ENCODE data around the gene CASTOR1. TPM values are rescaled to one million over a fixed set of nuclear protein-coding genes. Genes with fewer than 3 reads are reported as not detected.
A peak's percentile ranks its signal among the peaks of the same experiment; 100 is the strongest.

CASTOR1 gene
- polyA plus RNA-seq, 1 of the 3 experiments (the other 2 are of a cell fraction), result 14.4 TPM

GRCh38 chr22:30250039-30250565 is 39.2 kb downstream of the CASTOR1 start:
- H4K20me1 ChIP-seq (ENCODE audit: insufficient read depth), result no peaks in the 10 kb centered on the region
- no peak overlapping the region for H3K4me3 ChIP-seq (ENCODE audit: low read depth in 2 of 2, low read length in 1 of 2)
- no peak overlapping the region for H3K27ac ChIP-seq (ENCODE audit: low read depth in 2 of 2, low read length in 1 of 2)
- ChIA-PET CTCF (interaction anchor here (0.9 to 1.6 kb wide), 4 partner anchors 13 to 142 kb away, joined by 3 to 4 read pairs (median 3); no protein-coding TSS in a partner anchor), POLR2A (no interaction called here)
- H3F3A ChIP-seq (replicated peaks; ENCODE audit: insufficient read depth), result peaks cover 14% of the 10 kb centered on the region
- peaks cover 15% of the 10 kb centered on the region; the same call in 1 of the 2 replicates for H3K79me2 ChIP-seq (ENCODE audit: insufficient read depth)
- no peak overlapping the region for H2AFZ ChIP-seq (ENCODE audit: low read depth)
- DNase-seq, result no peak
- H3K4me2 ChIP-seq, result 0 out of 2 replicates have a peak overlapping the region, but pooled peaks have one; percentile 20
- no peaks in the 10 kb centered on the region for H3K9me3 ChIP-seq
- H3K4me1 ChIP-seq (ENCODE audit: control insufficient read depth in 1 of 2, insufficient read depth in 2 of 2, low read depth in 1 of 2, low read length in 1 of 2), result peaks cover 36 to 55% of the 10 kb centered on the region in 2 experiments
- H3K27me3 ChIP-seq (ENCODE audit: insufficient read depth), result no peaks in the 10 kb centered on the region
- H3K9ac ChIP-seq, result no peak overlapping the region
- 100% methylated on average over 1 of the region's 3 CpGs for WGBS (ENCODE audit: low lambda C conversion rate)
- no peaks in the 10 kb centered on the region for H3K9me2 ChIP-seq
- no peaks in the 10 kb centered on the region for H3K36me3 ChIP-seq (replicated peaks in 1 of 2; ENCODE audit: control insufficient read depth in 1 of 2, insufficient read depth in 2 of 2, low read length in 1 of 2)
- TF ChIP-seq FOSL2 (IDR thresholded peaks at IDR 0.05; ENCODE audit: borderline replicate concordance, low read depth) (no peak), POLR2AphosphoS5 (IDR thresholded peaks at IDR 0.05; ENCODE audit: low read depth, low read length) (no peak), TCF12 (IDR thresholded peaks at IDR 0.05) (no peak), IRF3 (IDR thresholded peaks at IDR 0.05; ENCODE audit: low read depth, low read length) (no peak), GATA2 (CRISPR knock-in tag; IDR thresholded peaks at IDR 0.05) (no peak), RCOR1 (IDR thresholded peaks at IDR 0.05; ENCODE audit: low read length) (no peak), TEAD4 (IDR thresholded peaks at IDR 0.05; ENCODE audit: borderline replicate concordance, insufficient read depth) (no peak), NRF1 (IDR thresholded peaks at IDR 0.05; ENCODE audit: low read depth, low read length) (no peak), CHD2 (IDR thresholded peaks at IDR 0.05; ENCODE audit: low read length, partially characterized antibody) (no peak), SIN3A (IDR thresholded peaks at IDR 0.05; ENCODE audit: borderline replicate concordance, low read depth, low read length) (no peak), RAD21 (IDR thresholded peaks at IDR 0.05; ENCODE audit: low read length) (no peak), RFX5 (IDR thresholded peaks at IDR 0.05; ENCODE audit: low read length) (no peak), NFIC (IDR thresholded peaks at IDR 0.05; ENCODE audit: borderline replicate concordance) (no peak), FOXM1 (IDR thresholded peaks at IDR 0.05; ENCODE audit: low read depth) (no peak), FOXJ3 (CRISPR knock-in tag; IDR thresholded peaks at IDR 0.05) (no peak), TAF1 (IDR thresholded peaks at IDR 0.05; ENCODE audit: borderline replicate concordance, low read depth, low read length) (no peak), EZH2phosphoT487 (IDR thresholded peaks at IDR 0.05; ENCODE audit: borderline replicate concordance, low read depth) (no peak), GABPA (IDR thresholded peaks at IDR 0.05; ENCODE audit: low read depth) (no peak), USF1 (IDR thresholded peaks at IDR 0.05; ENCODE audit: borderline replicate concordance, low read depth) (no peak)

Measured in SK-N-SH (cell line).